ENCODE results near the gene DXO. TPM values are rescaled to one million over a fixed set of nuclear protein-coding genes. Genes with fewer than 3 reads are reported as not detected.

The DXO gene
- 12.7 and 16.1 TPM in 2 replicates for total RNA-seq

DNA sequence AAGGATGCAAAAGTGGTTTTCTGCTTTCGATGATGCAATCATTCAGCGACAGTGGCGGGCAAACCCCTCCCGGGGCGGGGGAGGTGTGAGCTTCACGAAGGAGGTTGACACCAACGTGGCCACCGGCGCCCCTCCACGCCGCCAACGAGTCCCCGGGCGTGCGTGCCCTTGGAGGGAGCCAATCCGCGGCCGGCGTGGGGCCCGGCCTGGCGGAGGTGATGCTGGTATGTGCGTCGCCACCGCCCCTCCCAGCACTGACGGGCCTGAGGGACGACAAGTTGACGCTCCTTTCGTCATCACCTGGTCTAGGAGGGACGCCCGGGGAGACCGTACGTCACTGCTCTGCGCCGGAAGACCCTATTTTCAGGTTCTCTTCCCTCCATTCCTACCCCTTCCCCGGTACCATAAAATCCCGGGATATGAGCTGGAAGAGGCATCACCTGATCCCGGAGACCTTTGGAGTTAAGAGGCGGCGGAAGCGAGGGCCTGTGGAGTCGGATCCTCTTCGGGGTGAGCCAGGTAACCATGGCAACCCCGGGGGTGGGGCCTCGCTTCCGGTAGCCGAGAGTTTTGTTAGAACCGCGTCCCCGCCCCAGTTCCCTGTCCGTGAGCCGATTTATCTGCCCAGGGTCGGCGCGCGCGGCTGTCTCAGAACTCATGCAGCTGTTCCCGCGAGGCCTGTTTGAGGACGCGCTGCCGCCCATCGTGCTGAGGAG lies at the start of gene DXO:
Gene DXO (minus strand): TSS at position 146 of the 716 bp plus-strand sequence. CDS start 463 bp downstream, outside the sequence.

DNA sequence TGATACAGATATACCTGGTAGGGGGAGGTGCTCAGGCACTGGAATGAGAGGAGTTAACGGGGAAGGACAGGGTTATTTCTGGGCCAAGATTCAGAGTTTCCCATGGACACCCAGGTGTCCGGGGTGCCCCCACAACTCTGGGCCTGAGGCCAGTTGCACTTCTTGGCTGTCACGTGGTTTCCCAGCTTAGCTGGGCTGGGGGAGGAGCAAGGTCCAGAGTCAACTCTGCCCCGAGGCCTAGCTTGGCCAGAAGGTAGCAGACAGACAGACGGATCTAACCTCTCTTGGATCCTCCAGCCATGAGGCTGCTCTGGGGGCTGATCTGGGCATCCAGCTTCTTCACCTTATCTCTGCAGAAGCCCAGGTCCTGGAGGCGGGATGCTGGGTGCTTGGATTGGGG lies 42.6 kb upstream of the DXO start, which contains the start of gene C4B:
Gene C4B (plus strand): TSS at position 249 of the 400 bp plus-strand sequence. CDS start 51 bp downstream, at position 300.

DNA sequence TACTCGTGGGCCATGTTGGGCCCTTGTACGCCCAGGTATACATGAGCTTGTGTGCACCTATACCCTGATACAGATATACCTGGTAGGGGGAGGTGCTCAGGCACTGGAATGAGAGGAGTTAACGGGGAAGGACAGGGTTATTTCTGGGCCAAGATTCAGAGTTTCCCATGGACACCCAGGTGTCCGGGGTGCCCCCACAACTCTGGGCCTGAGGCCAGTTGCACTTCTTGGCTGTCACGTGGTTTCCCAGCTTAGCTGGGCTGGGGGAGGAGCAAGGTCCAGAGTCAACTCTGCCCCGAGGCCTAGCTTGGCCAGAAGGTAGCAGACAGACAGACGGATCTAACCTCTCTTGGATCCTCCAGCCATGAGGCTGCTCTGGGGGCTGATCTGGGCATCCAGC lies 9.8 kb upstream of the DXO start, which contains the start of gene C4A:
Gene C4A (plus strand): TSS at position 314 of the 400 bp plus-strand sequence. CDS start 51 bp downstream, at position 365.

DNA sequence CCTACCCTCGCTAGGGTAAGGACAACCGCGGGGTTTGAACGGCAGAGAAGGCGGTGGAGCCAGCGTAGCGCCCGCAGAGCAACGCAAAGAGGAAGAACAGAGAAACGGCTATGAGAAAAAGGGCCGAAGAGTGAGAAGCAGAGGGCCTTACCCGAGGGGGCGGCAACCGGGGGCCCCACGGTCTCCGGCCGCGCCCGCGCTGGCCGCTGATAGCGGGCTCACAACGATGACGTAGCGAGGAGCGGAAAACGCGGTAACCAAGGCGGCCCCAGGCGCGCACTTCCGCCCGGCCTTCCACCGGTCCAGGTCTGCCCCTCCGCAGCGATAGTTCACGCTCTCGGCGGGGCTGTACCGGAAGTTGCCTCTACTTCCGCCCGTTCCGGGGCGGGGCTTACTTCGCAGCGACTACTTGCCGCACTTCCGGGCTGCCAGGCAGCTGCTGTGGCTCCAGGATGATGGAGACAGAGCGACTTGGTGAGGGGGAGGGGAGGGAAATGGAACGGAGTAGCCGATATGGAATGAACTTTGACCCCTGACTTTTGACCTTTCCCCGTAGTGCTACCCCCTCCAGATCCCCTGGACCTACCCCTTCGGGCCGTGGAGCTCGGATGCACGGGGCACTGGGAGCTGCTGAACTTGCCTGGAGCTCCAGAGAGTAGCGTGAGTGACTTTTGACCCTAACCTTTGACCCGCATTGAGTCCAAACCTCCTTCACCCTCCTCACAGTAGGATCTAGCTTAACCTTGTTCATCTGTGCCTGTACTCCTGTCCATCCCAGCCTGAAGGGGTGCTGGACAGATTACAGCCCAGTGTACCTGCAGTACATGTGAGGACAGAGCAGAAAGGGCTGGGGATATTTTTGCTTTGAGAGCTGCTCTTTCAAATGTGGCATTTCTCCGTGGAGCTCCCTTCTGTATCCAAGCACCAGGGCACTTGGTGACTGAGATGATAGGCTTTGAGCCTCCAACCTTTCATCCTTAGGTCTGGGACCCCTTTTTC lies 12.9 kb downstream of the DXO start, which contains the start of the genes NELFE and SKIC2:
Gene NELFE (minus strand): TSS at position 231 of the 999 bp plus-strand sequence. CDS start 525 bp downstream, outside the sequence.
Gene SKIC2 (plus strand): TSS at position 435 of the 999 bp plus-strand sequence. CDS start 18 bp downstream, at position 453.

DNA sequence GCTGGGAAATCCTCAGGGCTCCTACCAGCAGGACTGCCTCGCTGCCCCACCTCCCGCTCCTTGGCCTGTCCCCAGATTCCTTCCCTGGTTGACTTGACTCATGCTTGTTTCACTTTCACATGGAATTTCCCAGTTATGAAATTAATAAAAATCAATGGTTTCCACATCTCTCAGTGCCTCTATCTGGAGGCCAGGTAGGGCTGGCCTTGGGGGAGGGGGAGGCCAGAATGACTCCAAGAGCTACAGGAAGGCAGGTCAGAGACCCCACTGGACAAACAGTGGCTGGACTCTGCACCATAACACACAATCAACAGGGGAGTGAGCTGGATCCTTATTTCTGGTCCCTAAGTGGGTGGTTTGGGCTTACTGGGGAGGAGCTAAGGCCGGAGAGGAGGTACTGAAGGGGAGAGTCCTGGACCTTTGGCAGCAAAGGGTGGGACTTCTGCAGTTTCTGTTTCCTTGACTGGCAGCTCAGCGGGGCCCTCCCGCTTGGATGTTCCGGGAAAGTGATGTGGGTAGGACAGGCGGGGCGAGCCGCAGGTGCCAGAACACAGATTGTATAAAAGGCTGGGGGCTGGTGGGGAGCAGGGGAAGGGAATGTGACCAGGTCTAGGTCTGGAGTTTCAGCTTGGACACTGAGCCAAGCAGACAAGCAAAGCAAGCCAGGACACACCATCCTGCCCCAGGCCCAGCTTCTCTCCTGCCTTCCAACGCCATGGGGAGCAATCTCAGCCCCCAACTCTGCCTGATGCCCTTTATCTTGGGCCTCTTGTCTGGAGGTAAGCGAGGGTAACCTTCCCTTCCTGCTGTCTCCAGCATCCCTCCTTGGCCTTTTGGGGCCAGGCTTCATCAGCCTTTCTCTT lies 26.2 kb downstream of the DXO start, which contains the start of gene CFB:
Gene CFB (plus strand): TSS at position 589 of the 863 bp plus-strand sequence. CDS start 127 bp downstream, at position 716.

DNA sequence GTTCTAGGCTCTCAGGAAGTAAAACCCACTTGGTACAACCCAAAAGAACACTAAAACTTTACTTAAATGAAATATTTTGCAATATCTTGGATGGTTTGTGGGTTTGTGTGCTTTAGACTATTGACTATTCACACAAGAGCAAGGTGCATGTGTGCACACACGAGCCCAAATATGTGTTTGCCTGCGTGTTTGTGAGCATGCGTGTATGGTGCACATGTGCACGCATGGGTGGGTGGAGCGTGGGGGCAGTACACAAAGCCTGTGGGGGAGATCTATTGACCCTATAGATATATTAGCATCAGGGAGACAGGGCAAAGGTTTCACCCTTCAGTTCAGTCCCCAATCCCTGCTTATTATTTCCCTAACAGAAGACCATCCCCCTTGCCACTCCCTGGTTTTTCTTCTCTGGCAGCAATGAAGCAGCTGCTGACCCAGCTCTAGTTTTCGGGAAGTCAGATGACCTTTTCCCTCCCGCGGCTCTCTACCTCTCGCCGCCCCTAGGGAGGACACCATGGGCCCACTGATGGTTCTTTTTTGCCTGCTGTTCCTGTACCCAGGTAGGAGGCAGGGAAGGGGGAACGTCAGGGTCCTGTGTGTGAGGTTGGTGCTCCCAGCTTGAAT lies 44.6 kb downstream of the DXO start, which contains the start of gene C2:
Gene C2 (plus strand): TSS at position 476 of the 621 bp plus-strand sequence. CDS start 36 bp downstream, at position 512.

Other genes starting within 250 kb of the DXO start
- not detected in 2 replicates for gene MPIG6B, start 248.8 kb downstream of the DXO start, total RNA-seq
- 63.1 and 65.7 TPM in 2 replicates for gene DDAH2, start 242.8 kb downstream of the DXO start, total RNA-seq
- 1,096 and 1,127 TPM in 2 replicates for gene CLIC1, start 235.6 kb downstream of the DXO start, total RNA-seq
- 7.8 and 16.7 TPM in 2 replicates for gene MSH5, start 232.1 kb downstream of the DXO start, total RNA-seq
- 1.8 and 2.3 TPM in 2 replicates for gene SAPCD1, start 209.5 kb downstream of the DXO start, total RNA-seq
- under 0.01 TPM in 1 of 2 replicates, not detected in the other for gene VWA7, start 194.8 kb downstream of the DXO start, total RNA-seq
- gene VARS1, start 176.4 kb downstream of the DXO start, total RNA-seq = 102 and 105 TPM in 2 replicates
- 85.3 and 118 TPM in 2 replicates for gene LSM2, start 165.2 kb downstream of the DXO start, total RNA-seq
- 0.29 and 0.35 TPM in 2 replicates for gene HSPA1L, start 156.9 kb downstream of the DXO start, total RNA-seq
- 38.1 and 41.2 TPM in 2 replicates for gene HSPA1A, start 156.6 kb downstream of the DXO start, total RNA-seq
- 59.4 and 73.5 TPM in 2 replicates for gene HSPA1B, start 144.4 kb downstream of the DXO start, total RNA-seq
- gene NEU1, start 109.3 kb downstream of the DXO start, total RNA-seq = 71.2 and 73.9 TPM in 2 replicates
- 0.18 TPM in 1 of 2 replicates, not detected in the other for gene SLC44A4, start 93.1 kb downstream of the DXO start, total RNA-seq
- 44.7 and 47.9 TPM in 2 replicates for gene EHMT2, start 74.4 kb downstream of the DXO start, total RNA-seq
- gene ZBTB12, start 70.1 kb downstream of the DXO start, total RNA-seq = 2.0 and 2.3 TPM in 2 replicates
- 1.4 and 2.0 TPM in 2 replicates for gene C2, start 44.4 kb downstream of the DXO start, total RNA-seq
- 0.86 and 1.6 TPM in 2 replicates for gene CFB, start 26.0 kb downstream of the DXO start, total RNA-seq
- gene NELFE, start 13.2 kb downstream of the DXO start, total RNA-seq = 133 and 192 TPM in 2 replicates
- 52.8 and 85.6 TPM in 2 replicates for gene SKIC2, start 13.0 kb downstream of the DXO start, total RNA-seq
- gene C4A, start 9.9 kb upstream of the DXO start, total RNA-seq = 5.0 and 8.1 TPM in 2 replicates
- gene C4B, start 42.7 kb upstream of the DXO start, total RNA-seq = 3.7 and 6.6 TPM in 2 replicates
- 1.4 TPM in 1 of 2 replicates, not detected in the other for gene CYP21A2, start 66.3 kb upstream of the DXO start, total RNA-seq
- gene TNXB, start 137.2 kb upstream of the DXO start, total RNA-seq = 0.29 and 1.4 TPM in 2 replicates
- 20.4 and 21.3 TPM in 2 replicates for gene ATF6B, start 156.1 kb upstream of the DXO start, total RNA-seq
- gene FKBPL, start 158.2 kb upstream of the DXO start, total RNA-seq = 4.4 and 10.4 TPM in 2 replicates
- not detected in 2 replicates for gene PRRT1, start 179.8 kb upstream of the DXO start, total RNA-seq
- 13.5 and 21.3 TPM in 2 replicates for gene PPT2, start 182.0 kb upstream of the DXO start, total RNA-seq
- 1.2 TPM in 1 of 2 replicates, not detected in the other for gene EGFL8, start 192.5 kb upstream of the DXO start, total RNA-seq
- gene AGPAT1, start 203.9 kb upstream of the DXO start, total RNA-seq = 67.0 and 69.8 TPM in 2 replicates
- gene RNF5, start 206.3 kb upstream of the DXO start, total RNA-seq = 48.2 and 69.5 TPM in 2 replicates
- 2.3 and 5.5 TPM in 2 replicates for gene AGER, start 212.1 kb upstream of the DXO start, total RNA-seq
- 34.3 and 34.9 TPM in 2 replicates for gene PBX2, start 218.1 kb upstream of the DXO start, total RNA-seq
- gene GPSM3, start 220.5 kb upstream of the DXO start, total RNA-seq = 6.6 and 9.9 TPM in 2 replicates